ENCODE data around the gene SLC19A1.

DNA sequence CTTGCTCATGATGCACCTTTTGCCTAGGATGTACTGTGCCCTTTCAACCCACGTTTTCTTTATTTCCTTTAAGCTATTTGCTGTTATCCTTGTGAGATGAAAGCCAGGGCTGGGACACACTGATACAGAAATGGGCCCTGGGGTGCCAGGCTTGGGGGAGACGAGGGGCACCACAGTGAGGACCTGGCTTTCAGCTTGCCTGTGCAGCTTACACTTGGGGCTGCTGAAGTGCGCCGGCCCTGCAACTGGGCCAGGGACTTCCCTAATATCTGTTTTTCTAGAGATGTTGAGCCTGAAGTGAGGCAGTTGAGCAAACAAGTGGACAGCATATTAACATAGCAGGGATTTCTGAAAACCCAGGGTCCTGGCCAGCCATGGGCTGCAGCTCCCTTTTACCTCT lies 42.5 kb upstream of the SLC19A1 start:
- TF ChIP-seq, protein P1, sequence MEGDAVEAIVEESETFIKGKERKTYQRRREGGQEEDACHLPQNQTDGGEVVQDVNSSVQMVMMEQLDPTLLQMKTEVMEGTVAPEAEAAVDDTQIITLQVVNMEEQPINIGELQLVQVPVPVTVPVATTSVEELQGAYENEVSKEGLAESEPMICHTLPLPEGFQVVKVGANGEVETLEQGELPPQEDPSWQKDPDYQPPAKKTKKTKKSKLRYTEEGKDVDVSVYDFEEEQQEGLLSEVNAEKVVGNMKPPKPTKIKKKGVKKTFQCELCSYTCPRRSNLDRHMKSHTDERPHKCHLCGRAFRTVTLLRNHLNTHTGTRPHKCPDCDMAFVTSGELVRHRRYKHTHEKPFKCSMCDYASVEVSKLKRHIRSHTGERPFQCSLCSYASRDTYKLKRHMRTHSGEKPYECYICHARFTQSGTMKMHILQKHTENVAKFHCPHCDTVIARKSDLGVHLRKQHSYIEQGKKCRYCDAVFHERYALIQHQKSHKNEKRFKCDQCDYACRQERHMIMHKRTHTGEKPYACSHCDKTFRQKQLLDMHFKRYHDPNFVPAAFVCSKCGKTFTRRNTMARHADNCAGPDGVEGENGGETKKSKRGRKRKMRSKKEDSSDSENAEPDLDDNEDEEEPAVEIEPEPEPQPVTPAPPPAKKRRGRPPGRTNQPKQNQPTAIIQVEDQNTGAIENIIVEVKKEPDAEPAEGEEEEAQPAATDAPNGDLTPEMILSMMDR (IDR thresholded peaks at IDR 0.05; ENCODE audit: low read length), result no peak
- TF ChIP-seq EZH2phosphoT487 (IDR thresholded peaks at IDR 0.05; ENCODE audit: low read length), result no peak

Data from MM.1S (cell line).